ENCODE results near the gene BCL7B.
"Not testable (repeated sequence)": the region's sequence is repeated elsewhere in the genome, so short reads cannot be mapped to it uniquely, and the experiment has no call there.

BCL7B gene

DNA sequence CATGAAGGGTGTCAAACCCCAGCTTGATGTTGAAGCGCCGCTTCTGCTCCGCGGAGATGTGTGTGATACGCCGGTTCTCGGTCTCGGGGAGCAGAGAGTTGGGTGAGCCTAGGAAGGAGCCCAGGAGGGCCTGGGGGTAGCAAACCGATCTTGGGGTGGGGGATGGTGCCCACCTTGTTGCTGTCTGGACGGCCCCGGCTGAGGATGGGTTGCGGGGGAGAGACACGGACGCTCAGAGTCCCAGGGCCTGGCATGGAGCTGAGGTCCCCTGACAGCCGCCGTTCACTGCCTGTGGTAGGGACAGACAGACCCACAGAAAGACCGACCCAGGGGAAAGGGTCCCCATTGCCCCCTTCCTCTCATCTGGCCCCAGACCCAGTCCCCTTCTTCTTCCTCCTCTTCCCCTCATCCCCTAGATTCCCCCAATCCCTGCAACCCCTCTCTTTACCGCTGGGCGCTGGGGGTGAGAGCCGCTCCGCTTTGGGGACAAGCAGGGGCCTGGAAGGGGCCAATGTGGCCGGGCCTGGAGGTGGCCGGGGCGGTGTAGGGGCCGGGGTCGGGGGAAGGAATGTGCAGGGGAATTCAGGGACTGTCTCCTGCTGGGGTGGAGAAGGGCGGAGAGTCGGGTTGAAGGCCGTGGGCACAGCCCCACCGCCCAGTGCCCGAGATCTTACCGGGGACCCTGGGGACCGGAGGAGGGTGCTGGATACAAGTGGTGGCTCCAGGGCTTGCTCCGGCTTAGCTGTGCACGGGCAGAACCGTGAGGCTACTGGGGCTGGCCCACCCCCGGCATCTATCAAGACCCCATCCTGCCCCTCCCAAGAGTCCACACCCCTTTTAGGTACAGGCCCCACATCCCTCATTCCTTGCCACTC is 38.9 kb upstream of the BCL7B start:
- TF ChIP-seq, protein P1, sequence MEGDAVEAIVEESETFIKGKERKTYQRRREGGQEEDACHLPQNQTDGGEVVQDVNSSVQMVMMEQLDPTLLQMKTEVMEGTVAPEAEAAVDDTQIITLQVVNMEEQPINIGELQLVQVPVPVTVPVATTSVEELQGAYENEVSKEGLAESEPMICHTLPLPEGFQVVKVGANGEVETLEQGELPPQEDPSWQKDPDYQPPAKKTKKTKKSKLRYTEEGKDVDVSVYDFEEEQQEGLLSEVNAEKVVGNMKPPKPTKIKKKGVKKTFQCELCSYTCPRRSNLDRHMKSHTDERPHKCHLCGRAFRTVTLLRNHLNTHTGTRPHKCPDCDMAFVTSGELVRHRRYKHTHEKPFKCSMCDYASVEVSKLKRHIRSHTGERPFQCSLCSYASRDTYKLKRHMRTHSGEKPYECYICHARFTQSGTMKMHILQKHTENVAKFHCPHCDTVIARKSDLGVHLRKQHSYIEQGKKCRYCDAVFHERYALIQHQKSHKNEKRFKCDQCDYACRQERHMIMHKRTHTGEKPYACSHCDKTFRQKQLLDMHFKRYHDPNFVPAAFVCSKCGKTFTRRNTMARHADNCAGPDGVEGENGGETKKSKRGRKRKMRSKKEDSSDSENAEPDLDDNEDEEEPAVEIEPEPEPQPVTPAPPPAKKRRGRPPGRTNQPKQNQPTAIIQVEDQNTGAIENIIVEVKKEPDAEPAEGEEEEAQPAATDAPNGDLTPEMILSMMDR (IDR thresholded peaks at IDR 0.05; ENCODE audit: insufficient read depth, missing control alignments), result no peak
- no peak for DNase-seq (ENCODE audit: insufficient read length, low spot score)
- no peak for FAIRE-seq

DNA sequence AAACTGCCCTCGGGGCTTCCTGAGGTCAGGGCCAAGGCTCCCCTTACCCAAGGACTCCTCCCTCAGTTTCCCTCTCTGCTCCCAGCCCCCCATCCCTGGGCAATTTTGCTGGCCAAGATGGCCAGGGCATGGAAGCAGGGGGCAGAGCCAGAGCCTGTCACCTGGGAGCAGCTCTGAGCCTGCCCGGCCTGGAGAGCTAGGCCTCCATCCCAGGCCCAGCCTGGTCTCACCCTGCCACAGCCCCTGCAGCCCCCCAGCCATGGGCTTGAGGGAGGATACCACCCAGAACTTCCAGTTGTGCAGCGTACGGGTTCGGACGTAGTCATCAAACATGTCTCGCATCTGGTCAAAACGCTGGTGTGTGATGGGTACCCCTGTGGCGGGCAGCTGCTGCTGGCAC is 37.9 kb upstream of the BCL7B start:
- TF ChIP-seq, protein P1 (IDR thresholded peaks at IDR 0.05; ENCODE audit: insufficient read depth, missing control alignments), result no peak
- FAIRE-seq (no peak), DNase-seq (ENCODE audit: insufficient read length, low spot score) (no peak)

DNA sequence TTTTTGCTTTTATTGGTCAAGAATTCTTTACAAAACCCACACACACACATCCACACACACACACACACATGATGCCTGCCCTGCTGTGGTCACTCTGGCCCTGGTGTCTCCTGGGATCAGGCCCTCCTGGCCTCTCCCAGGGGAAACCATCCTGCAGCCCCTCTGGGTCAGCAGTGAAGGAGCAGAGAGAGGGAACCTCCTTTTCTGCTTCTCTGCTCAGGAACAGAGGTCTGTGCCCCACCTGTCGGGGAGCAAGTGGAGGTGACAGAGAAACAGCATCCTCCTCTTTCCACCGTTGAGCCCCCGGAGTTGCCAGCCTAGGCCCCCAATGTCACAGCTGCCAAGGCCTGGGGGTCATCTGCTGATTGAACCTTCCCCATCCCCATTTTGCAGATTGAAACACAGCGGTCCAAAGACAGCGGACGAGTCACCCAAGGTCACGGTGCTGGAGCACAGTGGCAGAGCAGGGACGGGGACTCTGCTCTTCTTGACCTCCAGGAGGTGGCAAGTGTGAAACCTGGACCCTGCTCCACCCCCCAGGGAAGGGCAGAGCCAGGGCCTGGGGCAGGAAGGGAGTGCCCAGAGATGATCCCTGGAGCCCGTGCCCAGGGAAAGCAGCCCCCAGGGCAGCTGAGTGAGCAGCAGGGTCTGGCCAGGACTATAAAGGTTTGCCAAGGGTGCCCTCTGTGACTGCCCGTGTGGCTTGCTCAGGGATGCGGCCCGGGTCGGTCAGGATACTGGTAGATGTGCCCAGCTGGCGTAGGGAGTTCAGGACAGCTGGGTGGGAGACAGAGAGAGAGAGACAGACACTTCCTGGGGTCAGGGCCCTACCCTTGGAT is 35.9 kb upstream of the BCL7B start:
- FAIRE-seq (no peak), DNase-seq (ENCODE audit: insufficient read length, low spot score) (no peak)
- TF ChIP-seq, protein P1 (IDR thresholded peaks at IDR 0.05; ENCODE audit: insufficient read depth, missing control alignments), result no peak

DNA sequence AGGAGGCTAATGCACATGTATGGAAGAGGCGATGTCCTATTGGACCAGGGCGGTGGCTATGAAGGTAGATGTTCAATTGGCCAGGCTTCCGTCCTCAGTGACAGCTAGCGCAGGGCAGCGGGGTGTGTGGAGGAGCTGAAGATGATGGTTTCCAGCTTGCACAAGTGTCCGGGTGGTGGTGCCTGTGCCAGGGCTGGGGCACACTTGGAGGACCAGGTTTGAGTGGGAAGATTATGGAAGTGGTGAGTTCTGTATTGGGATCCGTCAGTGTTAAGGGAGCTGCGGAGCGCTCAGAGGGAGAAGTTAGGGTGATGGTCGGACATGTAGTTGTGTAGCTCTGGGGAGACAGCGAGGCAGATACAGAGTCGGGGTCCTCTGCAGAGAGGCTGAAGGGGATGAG is 29.4 kb upstream of the BCL7B start:
- DNase-seq (ENCODE audit: insufficient read length, low spot score) (no peak), FAIRE-seq (no peak)
- TF ChIP-seq, protein P1 (IDR thresholded peaks at IDR 0.05; ENCODE audit: insufficient read depth, missing control alignments), result no peak

DNA sequence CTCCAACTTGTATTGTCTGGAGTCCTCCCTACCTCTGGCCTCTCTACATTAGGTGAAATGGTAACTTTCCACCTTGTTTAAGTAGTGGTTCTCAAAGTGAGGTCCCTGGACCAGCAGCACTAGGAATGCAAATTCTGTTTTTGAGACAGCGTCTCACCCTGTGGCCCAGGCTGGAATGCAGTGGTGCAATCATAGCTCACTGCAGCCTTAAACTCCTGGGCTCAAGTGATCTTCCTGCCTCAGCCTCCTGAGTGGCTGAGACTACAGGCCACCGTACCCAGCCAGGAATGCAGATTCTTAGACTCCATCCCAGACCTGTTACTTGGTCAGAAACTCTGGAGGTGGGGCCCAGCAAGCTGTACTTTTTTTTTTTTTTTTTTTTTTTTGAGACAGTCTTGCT is 27.7 kb upstream of the BCL7B start:
- FAIRE-seq (no peak), DNase-seq (ENCODE audit: insufficient read length, low spot score) (no peak)
- TF ChIP-seq, protein P1 (IDR thresholded peaks at IDR 0.05; ENCODE audit: insufficient read depth, missing control alignments), result no peak

DNA sequence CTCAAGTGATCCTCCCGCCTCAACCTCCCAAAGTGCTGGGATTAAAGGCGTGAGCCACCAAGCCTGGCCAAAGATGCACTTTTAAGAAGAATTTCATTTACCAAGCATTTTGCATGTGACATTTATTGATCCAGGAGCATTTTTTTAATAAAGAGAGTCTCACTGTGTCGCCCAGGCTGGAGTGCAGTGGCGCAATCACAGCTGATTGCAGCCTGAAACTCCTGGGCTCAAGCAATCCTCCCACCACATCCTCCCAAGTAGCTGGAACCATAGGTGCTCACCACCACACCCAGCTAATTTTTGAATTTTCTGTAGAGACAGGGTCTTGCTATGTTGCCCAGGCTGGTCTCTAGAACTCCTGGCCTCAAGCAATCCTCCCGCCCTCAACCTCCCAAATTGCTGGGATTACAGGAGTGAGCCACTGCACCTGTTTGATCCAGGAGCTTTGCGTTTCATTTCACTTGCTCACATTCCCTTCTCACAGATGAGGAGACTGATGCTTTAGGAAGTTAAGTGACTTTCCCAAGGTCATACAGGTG is 25.2 kb upstream of the BCL7B start:
- TF ChIP-seq, protein P1 (IDR thresholded peaks at IDR 0.05; ENCODE audit: insufficient read depth, missing control alignments), result no peak
- DNase-seq (ENCODE audit: insufficient read length, low spot score) (no peak), FAIRE-seq (no peak)

DNA sequence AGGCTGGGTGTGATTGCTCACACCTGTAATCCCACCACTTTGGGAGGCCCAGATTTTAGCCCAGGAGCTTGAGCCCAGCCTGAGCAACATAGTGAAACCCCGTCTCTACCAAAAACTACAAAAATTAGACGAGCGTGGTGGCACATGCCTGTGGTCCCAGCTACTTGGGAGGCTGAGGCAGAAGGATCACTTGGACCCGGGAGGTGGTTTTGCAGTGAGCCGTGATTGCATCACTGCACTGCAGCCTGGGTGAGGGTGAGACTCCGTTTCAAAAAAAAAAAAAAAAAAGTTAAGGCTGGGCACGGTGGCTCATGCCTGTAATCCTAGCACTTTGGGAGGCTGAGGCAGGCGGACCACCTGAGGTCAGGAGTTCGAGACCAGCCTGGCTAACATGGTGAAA is 23.5 kb upstream of the BCL7B start:
- DNase-seq (ENCODE audit: insufficient read length, low spot score); FAIRE-seq: not testable (repeated sequence)

Measured in D721Med (cell line).